Left ventricle myocardium inferior (tissue), 1 donor: ENCODE results near the gene CYP20A1. TPM values are rescaled to one million over a fixed set of nuclear protein-coding genes. Genes with fewer than 3 reads are reported as not detected.
"Not testable (repeated sequence)": the region's sequence is repeated elsewhere in the genome, so short reads cannot be mapped to it uniquely, and the experiment has no call there.

Experiments
- DNase-seq: peaks from one replicate; pipeline ENCODE4 v3.0.0-alpha.2; 2020
- H3K27ac ChIP-seq: fragments of 200-600 bp; replicated peaks from 2 replicates; pipeline ENCODE4 v1.8.0; 2021
- H3K27me3 ChIP-seq: fragments of 200-600 bp; 2 replicates; pipeline ENCODE4 v1.8.0; 2021; ENCODE audit warnings: low read depth
- H3K36me3 ChIP-seq: fragments of 200-600 bp; 2 replicates; pipeline ENCODE4 v1.8.0; 2021
- H3K4me1 ChIP-seq: fragments of 200-600 bp; 2 replicates; pipeline ENCODE4 v1.8.0; 2021
- H3K4me3 ChIP-seq: fragments of 200-600 bp; 2 replicates; pipeline ENCODE4 v1.8.0; 2021; ENCODE audit warnings: mild to moderate bottlenecking, moderate library complexity
- H3K9me3 ChIP-seq: fragments of 200-600 bp; replicated peaks from 2 replicates; pipeline ENCODE4 v1.8.0; 2021
- intact Hi-C: fragments of 100-400 bp; cut with micrococcal nuclease; formaldehyde crosslinking; loops from one replicate; pipeline ENCODE4 v1.11.0; 2022
- total RNA-seq: library from RNA; stranded (reverse); fragmentation: NEBNext Ultra II Directional; extraction: Animal tissue kit (Norgen Biotek cat#: 25700); gene quantifications from one replicate; pipeline ENCODE4 v1.2.1, GENCODE V29; 2021
- TF ChIP-seq, protein P1 (sequence below): fragments of 200-600 bp; IDR thresholded peaks from 2 replicates; pipeline ENCODE4 v1.8.0; 2021; ENCODE audit warnings: antibody characterized with exemption, mild to moderate bottlenecking, borderline replicate concordance
- donor health status: DM: no; HTN: yes; CAD: no; lungs with severe emphysema.

The CYP20A1 gene
- total RNA-seq, 1 donor from 2014 or later, result 11.9 TPM

DNA sequence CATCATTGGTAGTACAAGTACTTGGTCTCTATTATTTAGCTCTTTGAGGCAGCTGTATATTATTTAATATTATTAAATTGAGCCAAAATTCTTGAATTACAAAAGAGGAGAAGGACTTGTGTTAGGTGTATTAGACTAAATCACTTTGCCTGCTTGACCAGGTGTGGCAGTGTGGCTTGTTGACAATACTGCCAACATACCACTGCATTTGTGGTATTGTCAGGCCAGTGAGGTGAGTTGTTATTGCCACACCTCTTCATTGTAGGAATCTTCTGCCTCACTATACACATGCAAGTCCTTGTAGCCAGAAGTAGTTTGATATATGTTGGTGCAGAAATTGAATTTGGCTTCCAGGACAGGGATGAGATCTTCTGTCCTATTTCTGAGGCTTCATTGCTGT, 40.5 kb downstream of the CYP20A1 start:
- H3K9me3 ChIP-seq, result no peaks in the 10 kb centered on the region
- H3K4me3 ChIP-seq, result no peak overlapping the region
- intact Hi-C loops, result no loop called here
- TF ChIP-seq, protein P1, sequence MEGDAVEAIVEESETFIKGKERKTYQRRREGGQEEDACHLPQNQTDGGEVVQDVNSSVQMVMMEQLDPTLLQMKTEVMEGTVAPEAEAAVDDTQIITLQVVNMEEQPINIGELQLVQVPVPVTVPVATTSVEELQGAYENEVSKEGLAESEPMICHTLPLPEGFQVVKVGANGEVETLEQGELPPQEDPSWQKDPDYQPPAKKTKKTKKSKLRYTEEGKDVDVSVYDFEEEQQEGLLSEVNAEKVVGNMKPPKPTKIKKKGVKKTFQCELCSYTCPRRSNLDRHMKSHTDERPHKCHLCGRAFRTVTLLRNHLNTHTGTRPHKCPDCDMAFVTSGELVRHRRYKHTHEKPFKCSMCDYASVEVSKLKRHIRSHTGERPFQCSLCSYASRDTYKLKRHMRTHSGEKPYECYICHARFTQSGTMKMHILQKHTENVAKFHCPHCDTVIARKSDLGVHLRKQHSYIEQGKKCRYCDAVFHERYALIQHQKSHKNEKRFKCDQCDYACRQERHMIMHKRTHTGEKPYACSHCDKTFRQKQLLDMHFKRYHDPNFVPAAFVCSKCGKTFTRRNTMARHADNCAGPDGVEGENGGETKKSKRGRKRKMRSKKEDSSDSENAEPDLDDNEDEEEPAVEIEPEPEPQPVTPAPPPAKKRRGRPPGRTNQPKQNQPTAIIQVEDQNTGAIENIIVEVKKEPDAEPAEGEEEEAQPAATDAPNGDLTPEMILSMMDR, result no peak
- no peak overlapping the region for H3K27ac ChIP-seq
- peaks cover 92% of the 10 kb centered on the region for H3K36me3 ChIP-seq
- no peaks in the 10 kb centered on the region for H3K27me3 ChIP-seq
- DNase-seq, result no peak
- H3K4me1 ChIP-seq, result no peaks in the 10 kb centered on the region

DNA sequence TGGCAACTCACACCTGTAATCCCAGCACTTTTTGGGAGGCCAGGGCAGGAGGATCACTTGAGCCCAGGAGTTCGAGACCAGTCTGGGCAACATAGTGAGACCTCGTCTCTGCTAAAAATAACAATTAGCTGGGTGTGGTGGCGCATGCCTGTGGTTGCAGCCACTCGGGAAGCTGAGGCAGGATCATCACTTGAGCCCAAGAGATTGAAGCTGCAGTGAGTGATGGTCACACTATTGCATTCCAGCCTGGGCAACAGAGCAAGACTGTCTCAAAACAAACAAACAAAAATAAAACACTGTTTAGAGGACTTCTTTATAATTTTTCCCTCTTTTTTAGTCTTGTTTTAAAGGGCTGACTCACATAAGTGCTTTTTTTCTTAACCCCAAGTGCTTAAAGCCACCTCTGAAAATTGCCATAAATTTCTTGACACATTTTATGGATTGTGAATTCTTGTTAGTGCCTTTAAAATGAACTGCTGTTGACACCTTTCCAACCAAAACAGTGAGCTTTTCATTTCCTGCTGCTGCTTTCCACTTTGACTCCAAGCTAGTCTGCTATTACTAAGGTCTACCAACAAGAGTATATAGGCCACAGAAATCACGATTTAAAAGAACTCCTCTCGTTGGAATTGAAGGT, 41.7 kb downstream of the CYP20A1 start:
- H3K36me3 ChIP-seq, result peaks cover 91% of the 10 kb centered on the region
- intact Hi-C loops, result loop anchor here (10.0 kb wide), 1 partner anchor 154 kb away; no protein-coding TSS in a partner anchor
- H3K4me1 ChIP-seq, result no peaks in the 10 kb centered on the region
- H3K9me3 ChIP-seq, result no peaks in the 10 kb centered on the region
- H3K27ac ChIP-seq, result no peak overlapping the region
- TF ChIP-seq, protein P1, result no peak
- H3K27me3 ChIP-seq, result no peaks in the 10 kb centered on the region
- H3K4me3 ChIP-seq, result no peak overlapping the region
- DNase-seq, result no peak

DNA sequence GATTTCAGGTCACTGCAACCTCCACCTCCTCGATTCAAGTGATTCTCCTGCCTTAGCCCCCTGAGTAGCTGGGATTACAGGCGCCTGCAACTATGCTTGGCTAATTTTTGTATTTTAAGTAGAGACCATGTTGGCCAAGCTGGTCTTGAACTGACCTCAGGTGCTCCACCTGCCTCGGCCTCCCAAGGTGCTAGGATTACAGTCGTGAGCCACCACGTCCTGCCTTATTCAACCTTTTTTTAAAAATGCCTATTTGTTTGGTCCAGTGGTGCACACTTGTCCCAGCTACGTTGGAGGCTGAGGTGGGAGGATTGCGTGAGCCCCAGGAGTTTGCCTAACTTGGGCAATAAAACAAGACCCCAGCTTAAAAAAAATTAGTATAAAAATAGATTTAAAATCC, 43.3 kb downstream of the CYP20A1 start:
- H3K27me3 ChIP-seq, result no peaks in the 10 kb centered on the region
- no peaks in the 10 kb centered on the region for H3K9me3 ChIP-seq
- no peak overlapping the region for H3K27ac ChIP-seq
- H3K4me3 ChIP-seq, result no peak overlapping the region
- peaks cover 98% of the 10 kb centered on the region for H3K36me3 ChIP-seq
- TF ChIP-seq, protein P1, result no peak
- H3K4me1 ChIP-seq, result no peaks in the 10 kb centered on the region
- no peak for DNase-seq
- intact Hi-C loops, result loop anchor here (10.0 kb wide), 1 partner anchor 153 kb away; no protein-coding TSS in a partner anchor

DNA sequence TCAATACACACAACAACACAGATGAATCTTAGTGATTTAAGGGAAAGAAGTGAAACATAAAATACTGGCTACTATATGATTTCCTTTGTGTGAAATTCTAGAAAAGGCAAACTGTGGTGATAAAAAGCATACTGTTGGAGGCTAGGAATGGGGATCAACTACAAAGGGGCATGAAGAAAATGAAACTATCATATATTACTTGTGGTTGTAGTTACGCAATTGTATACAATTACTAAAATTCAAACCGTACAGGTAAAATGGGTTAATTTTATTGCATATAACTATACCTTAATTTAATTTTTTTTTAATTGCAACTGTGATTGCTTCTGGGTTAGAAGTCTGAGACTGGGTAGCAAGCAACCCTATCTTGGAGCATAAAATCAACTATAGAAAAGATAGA, 47.7 kb downstream of the CYP20A1 start:
- TF ChIP-seq, protein P1, result no peak
- H3K36me3 ChIP-seq, result peaks cover 90% of the 10 kb centered on the region
- no peaks in the 10 kb centered on the region for H3K9me3 ChIP-seq
- no peaks in the 10 kb centered on the region for H3K4me1 ChIP-seq
- H3K27ac ChIP-seq, result no peak overlapping the region
- no peaks in the 10 kb centered on the region for H3K27me3 ChIP-seq
- DNase-seq, result no peak
- intact Hi-C loops, result loop anchor here (10.0 kb wide), 1 partner anchor 148 kb away; no protein-coding TSS in a partner anchor
- no peak overlapping the region for H3K4me3 ChIP-seq

DNA sequence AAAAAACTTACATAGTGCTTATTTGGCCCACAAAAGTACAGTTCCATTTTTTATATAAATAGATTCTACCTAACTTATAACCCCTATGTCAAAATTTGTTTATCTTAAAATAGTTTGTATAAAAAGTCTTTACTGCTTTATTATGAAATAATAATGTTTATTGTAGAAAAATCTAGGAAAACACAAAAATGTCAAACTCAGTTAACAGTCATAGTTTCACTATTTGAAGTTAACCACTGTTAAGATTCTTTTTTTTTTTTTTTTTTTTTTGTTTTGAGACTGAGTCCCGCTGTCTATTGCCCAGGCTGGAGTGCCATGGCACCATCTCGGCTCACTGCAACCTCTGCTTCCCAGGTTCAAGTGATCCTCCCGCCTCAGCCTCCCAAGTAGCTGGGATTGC, 62.8 kb downstream of the CYP20A1 start:
- Histone ChIP-seq H3K36me3 (peaks cover 46% of the 10 kb centered on the region), H3K4me1 (no peaks in the 10 kb centered on the region), H3K27me3 (no peaks in the 10 kb centered on the region), H3K9me3 (no peaks in the 10 kb centered on the region), H3K27ac (no peak overlapping the region), H3K4me3 (no peak overlapping the region)
- TF ChIP-seq, protein P1, result no peak
- intact Hi-C loops, result no loop called here
- DNase-seq, result no peak

DNA sequence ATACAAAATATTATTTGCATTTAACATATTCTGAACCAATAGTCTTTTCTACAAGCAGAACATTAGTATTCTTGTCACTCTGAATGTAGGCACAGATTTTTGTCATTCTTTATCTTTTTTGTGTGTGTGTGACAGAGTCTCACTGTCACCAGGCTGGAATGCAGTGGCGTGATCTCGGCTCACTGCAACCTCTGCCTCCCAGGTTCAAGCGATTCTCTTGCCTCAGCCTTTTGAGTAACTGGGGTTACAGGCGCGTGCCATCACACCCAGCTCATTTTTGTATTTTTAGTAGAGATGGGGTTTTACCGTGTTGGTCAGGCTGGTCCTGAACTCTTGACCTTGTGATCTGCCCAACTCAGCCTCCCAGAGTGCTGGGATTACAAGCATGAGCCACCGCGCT, 63.8 kb downstream of the CYP20A1 start:
- H3K4me3 ChIP-seq, H3K27ac ChIP-seq, intact Hi-C loops, H3K27me3 ChIP-seq, H3K4me1 ChIP-seq, H3K9me3 ChIP-seq, DNase-seq: not testable (repeated sequence)
- H3K36me3 ChIP-seq, result peaks cover 45% of the 10 kb centered on the region
